HG03095 (cell line): ENCODE results near the gene EXOSC7.
"Not testable (repeated sequence)": the region's sequence is repeated elsewhere in the genome, so short reads cannot be mapped to it uniquely, and the experiment has no call there.

Experiments
- ATAC-seq: cut with Tn5 transposase; IDR thresholded peaks from one replicate; pipeline ENCODE4 v1.9.1; 2021; ENCODE audit warnings: moderate library complexity; ENCODE audit not compliant: unreplicated experiment

Gene EXOSC7

DNA sequence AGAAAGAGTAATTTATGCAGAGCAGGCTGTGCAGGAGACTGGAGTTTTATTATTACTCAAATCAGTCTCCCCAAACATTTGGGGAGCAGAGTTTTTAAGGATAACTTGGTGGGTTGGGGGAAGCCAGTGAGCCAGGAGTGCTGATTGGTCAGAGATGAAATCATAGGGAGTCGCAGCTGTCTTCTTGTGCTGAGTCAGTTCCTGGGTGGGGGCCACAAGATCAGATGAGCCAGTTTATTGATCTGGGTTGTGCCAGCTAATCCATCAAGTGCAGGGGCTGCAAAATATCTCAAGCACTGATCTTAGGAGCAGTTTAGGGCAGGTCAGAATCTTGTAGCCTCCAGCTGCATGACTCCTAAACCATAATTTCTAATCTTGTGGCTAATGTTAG is 77.8 kb downstream of the EXOSC7 start:
- ATAC-seq: not testable (repeated sequence)

- no peak for ATAC-seq
These were observed 78.3 kb downstream of the EXOSC7 start for GRCh38 chr3:45054196-45054857.

- no peak for ATAC-seq
These were observed 79.0 kb downstream of the EXOSC7 start for GRCh38 chr3:45055032-45055410.

DNA sequence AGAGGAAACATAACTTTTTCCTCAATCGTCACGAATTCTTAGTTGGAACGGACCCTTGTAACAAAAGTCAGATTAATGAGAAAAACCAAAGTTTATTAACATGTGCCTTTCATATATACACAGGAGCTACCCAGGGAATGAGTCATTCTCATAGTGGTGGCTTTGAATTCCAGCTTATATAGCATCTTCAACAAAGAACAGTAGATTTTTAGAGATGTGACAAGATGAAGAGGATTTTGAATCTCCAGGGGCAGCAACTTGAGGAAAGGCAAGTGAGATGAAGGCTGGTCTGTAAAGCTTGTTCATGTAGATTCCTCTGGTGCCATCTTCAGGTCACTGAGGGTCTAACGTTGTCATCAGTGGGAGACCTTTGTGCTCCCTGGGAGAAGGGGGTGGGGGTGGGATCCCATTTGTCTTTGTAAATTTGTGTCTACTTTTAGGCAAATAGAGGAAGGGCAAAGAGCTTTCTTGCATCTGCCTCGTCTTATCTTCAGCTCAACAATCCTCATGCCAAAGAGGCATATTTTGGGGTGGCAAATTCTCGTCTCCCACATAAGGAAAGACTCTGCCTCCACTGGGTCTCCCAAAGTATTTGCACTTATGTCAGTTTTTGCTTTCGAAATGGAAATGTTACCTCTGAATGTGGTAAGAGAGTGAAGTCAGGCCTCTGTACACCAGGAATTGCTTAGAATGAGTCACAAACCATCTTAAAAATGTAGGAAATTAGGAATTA is 79.5 kb downstream of the EXOSC7 start:
- no peak for ATAC-seq

DNA sequence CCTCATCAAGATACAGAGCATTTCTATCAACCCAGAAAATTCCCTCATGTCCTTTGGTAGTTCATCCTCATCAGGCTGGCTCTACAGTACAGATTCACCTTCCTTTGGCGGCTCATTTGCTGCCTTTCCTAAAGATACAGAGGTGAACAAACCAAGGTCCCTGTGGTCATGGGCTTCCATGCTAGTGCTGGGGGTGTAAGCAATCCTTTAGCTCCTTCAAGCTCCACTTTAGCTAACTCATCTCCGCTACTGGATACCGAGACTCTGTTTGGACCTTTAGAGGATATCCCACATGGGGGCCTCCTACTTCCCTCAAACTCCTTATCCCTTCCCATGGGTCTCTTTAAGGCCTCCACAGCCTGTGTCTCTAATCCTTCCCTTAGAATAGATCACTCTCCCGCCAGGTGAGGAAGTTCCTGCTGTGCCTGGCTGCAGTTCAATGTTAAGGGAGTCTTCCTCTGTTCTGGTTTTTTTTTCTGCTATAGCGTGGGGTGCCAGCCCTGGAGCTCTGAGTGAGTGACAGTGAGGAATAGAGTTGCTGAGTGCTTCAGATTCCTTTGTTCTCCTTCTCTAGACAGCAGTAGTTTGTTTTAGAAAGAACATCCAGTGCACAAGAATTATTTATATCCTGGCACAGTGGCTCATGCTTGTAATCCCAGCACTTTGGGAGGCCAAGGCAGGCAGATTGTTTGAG is 80.7 kb downstream of the EXOSC7 start:
- no peak for ATAC-seq

- no peak for ATAC-seq
These were observed 81.5 kb downstream of the EXOSC7 start for GRCh38 chr3:45057557-45057956.

DNA sequence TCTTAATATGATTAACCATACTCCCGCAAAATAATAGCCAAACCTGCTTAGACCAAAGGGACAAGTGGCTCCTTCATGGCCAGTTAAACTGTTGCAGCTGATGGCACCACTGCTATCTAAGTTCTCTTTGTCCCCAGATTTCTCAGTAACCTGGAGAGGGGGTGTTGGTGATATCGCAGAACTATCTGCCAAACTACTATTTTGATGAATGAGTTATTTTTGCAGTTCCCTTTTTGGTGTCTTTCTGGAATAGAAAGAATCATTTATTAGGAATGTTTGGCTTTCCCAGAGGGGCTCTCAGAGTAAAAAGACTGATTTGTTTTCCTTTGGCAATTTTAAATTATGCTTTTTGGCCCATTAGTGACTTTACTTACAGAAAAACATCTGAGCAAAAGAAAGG is 83.1 kb downstream of the EXOSC7 start:
- ATAC-seq: no peak

DNA sequence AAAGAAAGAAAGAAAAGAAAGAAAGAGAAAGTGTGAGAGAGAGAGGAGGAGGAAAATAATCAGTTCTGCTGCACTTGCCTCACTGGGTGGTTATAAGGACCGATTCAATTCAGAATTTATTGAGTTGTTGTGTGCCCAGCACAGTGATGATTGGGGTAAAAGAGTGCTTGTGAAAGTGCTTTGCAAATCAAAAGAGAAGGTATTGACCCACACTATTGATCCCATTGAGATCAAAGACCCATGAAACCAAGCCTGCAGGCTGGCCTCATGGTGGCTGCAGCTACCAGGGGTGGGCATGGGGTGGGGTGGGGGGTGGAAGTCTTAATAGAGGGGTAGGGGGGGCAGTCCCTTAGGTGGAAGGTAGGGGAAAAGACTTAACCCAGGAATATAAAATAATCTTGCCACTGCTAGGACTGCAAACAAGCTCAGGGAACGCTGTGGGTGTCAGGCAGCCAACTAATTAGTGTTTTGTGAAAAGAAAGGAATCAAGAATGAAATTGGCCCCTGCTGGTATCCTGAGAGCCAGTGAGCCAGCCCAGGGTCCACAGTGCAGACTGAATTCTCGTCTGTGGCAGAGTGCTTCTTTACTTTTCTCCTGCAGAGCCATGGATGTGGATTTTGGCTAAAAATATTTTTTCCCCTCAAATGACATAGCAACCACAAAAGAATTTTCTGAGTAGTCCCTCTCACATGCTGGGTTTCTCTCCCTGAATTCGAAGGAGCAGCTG is 84.3 kb downstream of the EXOSC7 start:
- ATAC-seq: no peak
